Right kidney (tissue), 1 donor: ENCODE measurements around the gene CDC42BPA.
"Not testable (repeated sequence)": the region's sequence is repeated elsewhere in the genome, so short reads cannot be mapped to it uniquely, and the experiment has no call there.

ENCODE experiments used
- DNase-seq: peaks from one replicate; pipeline ENCODE4 v3.0.0-alpha.2; 2016

CDC42BPA gene

GRCh38 chr1:227308367-227309336 lies 9.6 kb downstream of the CDC42BPA start:
- DNase-seq, result no peak

GRCh38 chr1:227306689-227307088 lies 11.6 kb downstream of the CDC42BPA start:
- no peak for DNase-seq

DNA sequence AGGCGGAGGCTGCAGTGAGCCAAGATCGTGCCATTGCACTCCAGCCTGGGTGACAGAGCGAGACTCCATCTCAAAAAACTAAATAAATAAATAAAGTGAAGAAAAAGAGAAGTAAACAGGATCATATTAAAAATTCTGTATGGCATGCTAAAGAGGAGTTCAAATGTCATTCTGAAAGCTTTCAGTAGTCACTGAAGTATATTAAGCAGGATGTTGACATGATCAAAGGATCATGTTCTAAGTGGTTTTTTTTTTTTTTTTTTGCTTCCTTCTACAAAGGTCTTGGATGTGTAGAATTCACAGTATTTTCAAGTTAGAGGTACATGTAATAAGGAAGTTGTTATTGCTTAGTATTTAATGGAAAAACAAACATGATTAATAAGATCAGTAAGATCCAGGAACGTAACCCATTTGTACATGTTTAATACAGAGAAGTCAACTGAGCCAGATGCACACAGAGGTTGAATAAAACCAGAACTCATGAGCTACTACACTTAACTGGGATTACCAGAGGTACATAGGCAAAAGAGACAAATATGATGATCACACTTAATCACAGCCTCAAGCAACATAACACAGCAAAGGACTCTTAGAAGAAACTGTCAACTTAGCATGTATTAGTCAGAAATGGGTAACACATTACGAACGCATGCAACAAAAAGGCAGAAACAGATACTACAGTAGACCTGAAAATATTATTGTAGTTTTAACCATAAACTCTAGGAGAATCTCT lies 12.2 kb downstream of the CDC42BPA start:
- DNase-seq, result no peak

GRCh38 chr1:227304665-227305064 lies 13.6 kb downstream of the CDC42BPA start:
- DNase-seq, result no peak

GRCh38 chr1:227303662-227304061 lies 14.6 kb downstream of the CDC42BPA start:
- no peak for DNase-seq

- no peak for DNase-seq
Measured at GRCh38 chr1:227300682-227301081, 17.6 kb downstream of the CDC42BPA start.

GRCh38 chr1:227299688-227300087 lies 18.6 kb downstream of the CDC42BPA start:
- DNase-seq, result no peak

GRCh38 chr1:227299241-227299627 lies 19.1 kb downstream of the CDC42BPA start:
- no peak for DNase-seq

GRCh38 chr1:227298512-227299240 lies 19.6 kb downstream of the CDC42BPA start:
- no peak for DNase-seq

DNA sequence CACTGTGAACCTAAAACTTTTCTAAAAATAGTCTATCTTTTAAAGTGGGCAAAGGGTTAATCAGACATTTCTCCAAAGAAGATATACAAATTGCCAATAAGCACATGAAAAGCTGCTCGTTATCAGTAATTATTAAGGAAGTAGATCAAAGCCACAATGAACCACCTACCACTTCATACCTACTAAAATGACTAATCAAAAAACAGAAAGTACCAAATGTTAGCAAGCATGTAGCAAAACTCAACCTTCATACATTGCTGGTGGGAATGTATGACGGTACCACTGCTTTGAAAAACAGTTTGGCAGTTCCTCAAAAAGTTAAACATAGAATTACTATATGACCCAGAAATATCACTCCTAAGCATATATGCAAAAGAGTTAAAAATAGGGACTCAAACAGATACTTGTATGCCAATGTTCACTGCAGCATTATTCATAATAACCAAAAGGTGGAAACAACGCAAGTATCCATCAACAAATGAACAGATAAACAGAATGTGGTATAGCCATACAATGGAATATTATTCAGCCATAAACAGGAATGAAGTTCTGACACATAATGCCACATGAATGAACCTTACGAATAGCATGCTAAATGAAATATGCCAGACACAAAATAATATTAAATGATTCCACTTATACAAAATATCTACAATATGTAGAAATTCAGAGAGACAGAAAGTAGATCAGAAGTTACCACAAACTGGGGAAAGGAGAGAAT lies 21.1 kb downstream of the CDC42BPA start:
- no peak for DNase-seq

DNA sequence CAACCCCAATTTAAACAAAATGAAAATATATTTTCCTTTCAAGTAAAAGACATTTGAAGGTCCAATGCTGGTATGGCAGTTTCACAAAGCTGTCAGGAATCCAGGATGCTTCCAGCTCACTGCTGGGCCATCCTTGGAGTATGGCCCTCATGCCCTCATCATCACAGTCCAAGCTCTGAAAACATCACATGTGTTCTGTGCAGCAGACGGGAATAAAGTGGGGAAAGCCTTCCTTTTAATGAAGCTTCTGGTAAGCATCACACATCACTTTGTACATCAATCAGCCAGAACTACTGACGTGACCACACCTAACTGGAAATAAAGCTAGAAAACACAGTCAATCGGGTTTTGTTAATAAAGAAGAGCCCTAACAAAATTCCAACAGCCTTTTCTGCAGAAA lies 22.7 kb downstream of the CDC42BPA start:
- no peak for DNase-seq

GRCh38 chr1:227285745-227286144 lies 32.5 kb downstream of the CDC42BPA start:
- no peak for DNase-seq

DNA sequence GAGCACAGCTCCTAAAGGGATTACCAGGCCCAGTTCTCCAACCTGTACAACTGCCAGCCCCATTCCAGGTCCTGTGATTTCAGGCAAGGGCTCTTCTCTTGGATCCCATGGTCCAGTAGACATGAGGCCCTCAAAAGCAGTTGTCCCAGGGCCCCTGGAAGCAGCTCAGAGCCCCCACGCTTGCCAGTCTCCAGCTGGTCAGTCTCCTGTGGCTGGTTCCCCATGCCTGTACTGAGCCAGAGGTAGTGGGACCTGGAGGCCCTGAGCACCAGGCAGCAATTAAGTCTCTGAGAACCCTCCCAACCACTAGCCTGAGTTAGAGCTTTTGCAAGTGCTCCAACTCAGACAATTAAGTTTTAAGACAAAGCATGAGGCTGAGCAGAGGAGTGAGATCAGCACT lies 36.9 kb downstream of the CDC42BPA start:
- DNase-seq, result no peak

DNA sequence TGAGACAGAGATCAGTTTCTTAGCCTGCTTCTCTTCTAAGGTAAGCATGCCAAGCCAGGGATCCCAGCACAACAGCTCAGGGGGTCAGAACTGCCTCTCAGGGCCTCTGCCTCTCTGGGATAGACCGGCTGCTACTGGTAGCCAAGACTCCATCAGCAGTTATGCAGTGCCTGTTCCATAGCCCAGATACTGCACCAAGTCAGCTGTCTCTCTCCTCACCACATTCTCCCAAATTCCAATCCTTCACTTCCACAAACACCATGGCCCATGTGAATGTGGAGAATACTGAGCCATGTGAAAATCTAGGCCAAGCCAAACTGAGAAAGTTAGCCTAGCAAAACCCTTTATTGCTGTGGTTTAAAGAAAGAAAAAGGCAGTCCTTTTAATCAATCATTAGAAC lies 37.5 kb downstream of the CDC42BPA start:
- DNase-seq, result no peak

DNA sequence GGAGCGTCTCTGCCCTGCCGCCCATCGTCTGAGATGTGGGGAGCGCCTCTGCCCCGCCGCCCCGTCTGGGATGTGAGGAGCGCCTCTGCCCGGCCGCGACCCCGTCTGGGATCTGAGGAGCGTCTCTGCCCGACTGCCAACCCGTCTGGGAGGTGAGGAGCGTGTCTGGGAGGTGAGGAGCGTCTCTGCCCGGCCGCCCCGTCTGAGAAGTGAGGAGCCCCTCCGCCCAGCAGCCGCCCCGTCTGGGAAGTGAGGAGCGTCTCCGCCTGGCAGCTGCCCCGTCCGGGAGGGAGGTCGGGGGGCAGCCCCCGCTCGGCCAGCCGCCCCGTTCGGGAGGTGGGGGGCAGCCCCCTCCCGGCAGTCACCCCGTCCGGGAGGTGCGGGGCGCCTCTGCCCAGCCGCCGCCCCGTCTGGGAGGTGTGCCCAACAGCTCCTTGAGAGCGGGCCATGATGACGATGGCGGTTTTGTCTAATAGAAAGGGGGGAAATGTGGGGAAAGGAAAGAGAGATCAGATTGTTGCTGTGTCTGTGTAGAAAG lies 42.1 kb downstream of the CDC42BPA start:
- DNase-seq, result not testable (repeated sequence)

DNA sequence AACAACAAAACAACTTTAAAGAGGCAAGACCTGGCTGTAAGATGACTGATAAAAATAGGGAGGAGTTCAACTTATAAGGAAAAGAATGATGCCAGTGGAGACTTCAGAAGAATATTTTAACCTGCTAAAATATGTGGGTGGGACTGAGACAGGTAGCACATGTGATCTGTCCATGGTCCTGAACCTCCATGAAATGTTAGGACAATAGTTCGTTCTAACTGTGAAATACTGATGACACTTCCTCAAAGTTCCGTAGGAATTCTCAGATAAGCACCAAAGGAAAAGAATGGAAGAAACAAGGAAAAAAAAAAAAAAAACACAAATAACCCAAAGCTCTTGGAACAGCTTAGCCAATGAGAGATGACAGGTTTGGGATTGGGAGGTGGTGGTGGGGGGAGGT lies 44.7 kb downstream of the CDC42BPA start:
- peak; percentile 5 for DNase-seq

GRCh38 chr1:227272428-227272827 lies 45.9 kb downstream of the CDC42BPA start:
- no peak for DNase-seq

GRCh38 chr1:227270554-227270953 lies 47.7 kb downstream of the CDC42BPA start:
- DNase-seq, result no peak

- DNase-seq, result no peak
Measured at GRCh38 chr1:227268943-227269342, 49.3 kb downstream of the CDC42BPA start.

DNA sequence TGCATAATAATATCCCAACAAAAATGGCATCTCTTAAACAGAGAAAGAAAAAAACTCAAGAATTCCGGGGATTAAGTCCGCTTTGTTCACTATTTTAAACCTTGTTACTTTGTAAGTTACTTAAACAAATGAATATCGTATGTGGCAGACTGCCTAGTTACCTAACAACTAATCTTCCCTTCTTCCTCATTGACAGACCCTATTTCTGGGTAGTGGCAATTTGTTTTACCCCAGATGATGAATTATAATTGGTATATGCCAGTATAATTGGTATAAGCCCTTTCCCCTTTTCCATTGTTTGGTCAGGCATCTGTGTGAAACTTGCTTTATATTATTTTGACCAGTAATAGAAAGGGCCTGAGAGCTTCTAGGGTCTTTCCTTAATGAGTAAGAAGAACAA lies 52.4 kb downstream of the CDC42BPA start:
- no peak for DNase-seq

- no peak for DNase-seq
Measured at GRCh38 chr1:227263869-227264268, 54.4 kb downstream of the CDC42BPA start.

GRCh38 chr1:227261501-227261900 lies 56.8 kb downstream of the CDC42BPA start:
- no peak for DNase-seq
